Natural killer cell (primary cell): Measurements from ENCODE around the gene SLX9. TPM values are rescaled to one million over a fixed set of nuclear protein-coding genes. Genes with fewer than 3 reads are reported as not detected.

Experiments
- ATAC-seq, 3 donors: fragments of 150-1000 bp in 2 of 3; fragments of 200-7000 bp in 1 of 3; cut with Tn5 transposase; 1 replicate in 1 of 3; 2 replicates in 2 of 3; pipeline ENCODE4 v1.10.0; 2021; ENCODE audit warnings: mild to moderate bottlenecking in 2 of 3, moderate library complexity in 2 of 3
- DNase-seq, 2 donors: peaks; one replicate each; pipeline versions ENCODE4 v3.0.0 to v3.0.0-alpha.2; 2013 to 2021; ENCODE audit warnings: mixed read lengths in 1 of 2
- H3K27ac ChIP-seq: one replicate; pipeline ENCODE4 v1.5.1; 2013; ENCODE audit warnings: mild to moderate bottlenecking, low read length
- H3K27me3 ChIP-seq: one replicate; pipeline ENCODE4 v1.6.1; 2013; ENCODE audit warnings: low read length; ENCODE audit not compliant: control insufficient read depth, insufficient read depth
- H3K36me3 ChIP-seq: one replicate; pipeline ENCODE4 v1.6.1; 2013; ENCODE audit warnings: low read length; ENCODE audit not compliant: control insufficient read depth, insufficient read depth
- H3K4me1 ChIP-seq: one replicate; pipeline ENCODE4 v1.6.1; 2013; ENCODE audit warnings: low read length; ENCODE audit not compliant: control insufficient read depth, insufficient read depth
- H3K4me3 ChIP-seq: one replicate; pipeline ENCODE4 v1.5.1; 2013; ENCODE audit warnings: low read length
- H3K9me3 ChIP-seq: one replicate; pipeline ENCODE4 v1.6.1; 2013; ENCODE audit warnings: low read length; ENCODE audit not compliant: control insufficient read depth, insufficient read depth
- H3K27ac Mint-ChIP-seq, 2 donors: one replicate each; pipeline ENCODE4 v1.8.0; 2022; ENCODE audit warnings: mild to moderate bottlenecking in 2 of 2, mixed read lengths in 2 of 2, moderate library complexity in 1 of 2
- H3K27me3 Mint-ChIP-seq, 2 donors: one replicate each; pipeline ENCODE4 v1.8.0; 2022; ENCODE audit warnings: low read depth in 2 of 2, mixed read lengths in 2 of 2
- H3K36me3 Mint-ChIP-seq: one replicate; pipeline ENCODE4 v1.8.0; 2022; ENCODE audit warnings: mixed read lengths
- H3K4me1 Mint-ChIP-seq, 2 donors: one replicate each; pipeline ENCODE4 v1.8.0; 2022; ENCODE audit warnings: mixed read lengths in 2 of 2
- H3K4me3 Mint-ChIP-seq: one replicate; pipeline ENCODE4 v1.8.0; 2022; ENCODE audit warnings: mild to moderate bottlenecking, moderate library complexity, mixed read lengths
- H3K9me3 Mint-ChIP-seq, 2 donors: one replicate each; pipeline ENCODE4 v1.8.0; 2022; ENCODE audit warnings: mixed read lengths in 2 of 2
- WGBS: methylation state at CpG from one replicate; pipeline ENCODE4 v1.1.7; 2013; ENCODE audit warnings: missing lambda C conversion rate; ENCODE audit not compliant: insufficient coverage; 5-methylcytosine and 5-hydroxymethylcytosine counted together
- intact Hi-C: fragments of 100-400 bp; cut with micrococcal nuclease; formaldehyde crosslinking; loops from one replicate; pipeline ENCODE4 v1.14.2; 2022
- total RNA-seq, 4 donors: library from RNA; stranded (reverse); fragments of 120-200 nt in 1 of 4; gene quantifications; one replicate each; pipeline versions ENCODE4 v1.2.3 to v1.2.4, GENCODE V29; 2013 to 2022
- TF ChIP-seq, protein P1 (sequence below): fragments of 200-600 bp; IDR thresholded peaks from one replicate; pipeline ENCODE4 v1.8.0; 2022; ENCODE audit warnings: antibody characterized with exemption

The SLX9 gene
- total RNA-seq, 3 donors from 2014 or later (not counting 1 experiment from before 2014, with no cell fraction given), result 12.8 to 22.9 (median 20.0) TPM

DNA sequence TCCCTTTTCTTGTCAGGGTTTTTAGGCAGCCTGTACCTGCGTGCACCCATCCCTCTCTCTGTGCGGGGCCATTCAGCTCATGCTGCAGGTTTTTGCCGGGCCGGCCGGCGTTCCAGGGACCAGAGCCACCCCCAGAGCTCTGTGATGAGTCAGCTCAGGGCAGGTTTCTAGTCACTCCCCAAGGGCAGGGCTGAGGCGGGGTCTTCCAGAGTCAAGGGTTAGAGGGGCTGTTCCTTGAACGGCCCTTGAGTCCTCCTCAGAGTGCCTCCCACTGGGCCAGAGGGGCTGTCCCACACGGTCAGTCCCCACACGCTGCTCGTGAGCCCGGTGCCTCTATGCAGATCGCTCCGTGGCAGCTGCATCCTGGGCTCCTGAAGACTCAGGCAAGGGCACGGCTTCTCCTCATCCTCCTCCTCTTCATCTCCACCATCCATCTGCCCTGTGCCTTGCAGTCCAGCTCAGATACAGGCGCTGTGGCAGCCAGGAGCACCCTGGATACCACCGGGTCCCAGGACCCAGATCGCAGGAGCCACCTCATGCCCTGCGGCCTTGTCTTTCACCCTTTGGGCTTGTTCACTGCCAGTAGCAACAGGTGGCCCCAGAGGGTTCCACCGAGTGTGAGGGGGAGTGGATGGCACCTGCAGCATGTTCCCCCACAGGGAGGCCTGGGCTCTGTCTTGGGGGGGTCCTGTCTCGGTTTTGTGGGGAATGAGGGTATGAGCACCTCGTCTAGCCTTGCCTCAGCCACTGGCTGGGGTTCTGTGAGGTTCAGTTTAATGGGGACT is 17.4 kb downstream of the SLX9 start:
- Mint-ChIP-seq H3K36me3 (no peaks in the 10 kb centered on the region), H3K27me3 (no peaks in the 10 kb centered on the region), H3K4me1 (peaks cover 0 to 25% of the 10 kb centered on the region in 2 donors), H3K4me3 (no peak overlapping the region), H3K27ac (no peak overlapping the region), H3K9me3 (no peaks in the 10 kb centered on the region)
- TF ChIP-seq, protein P1, sequence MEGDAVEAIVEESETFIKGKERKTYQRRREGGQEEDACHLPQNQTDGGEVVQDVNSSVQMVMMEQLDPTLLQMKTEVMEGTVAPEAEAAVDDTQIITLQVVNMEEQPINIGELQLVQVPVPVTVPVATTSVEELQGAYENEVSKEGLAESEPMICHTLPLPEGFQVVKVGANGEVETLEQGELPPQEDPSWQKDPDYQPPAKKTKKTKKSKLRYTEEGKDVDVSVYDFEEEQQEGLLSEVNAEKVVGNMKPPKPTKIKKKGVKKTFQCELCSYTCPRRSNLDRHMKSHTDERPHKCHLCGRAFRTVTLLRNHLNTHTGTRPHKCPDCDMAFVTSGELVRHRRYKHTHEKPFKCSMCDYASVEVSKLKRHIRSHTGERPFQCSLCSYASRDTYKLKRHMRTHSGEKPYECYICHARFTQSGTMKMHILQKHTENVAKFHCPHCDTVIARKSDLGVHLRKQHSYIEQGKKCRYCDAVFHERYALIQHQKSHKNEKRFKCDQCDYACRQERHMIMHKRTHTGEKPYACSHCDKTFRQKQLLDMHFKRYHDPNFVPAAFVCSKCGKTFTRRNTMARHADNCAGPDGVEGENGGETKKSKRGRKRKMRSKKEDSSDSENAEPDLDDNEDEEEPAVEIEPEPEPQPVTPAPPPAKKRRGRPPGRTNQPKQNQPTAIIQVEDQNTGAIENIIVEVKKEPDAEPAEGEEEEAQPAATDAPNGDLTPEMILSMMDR, result no peak
- H3K36me3 ChIP-seq, result peaks cover 18% of the 10 kb centered on the region
- H3K27me3 ChIP-seq, result no peaks in the 10 kb centered on the region
- DNase-seq (no peak), ATAC-seq (no peak)
- no peak overlapping the region for H3K4me3 ChIP-seq
- intact Hi-C loops, result no loop called here
- 91% methylated on average over 22 of the region's 22 CpGs for whole genome bisulfite sequencing
- no peaks in the 10 kb centered on the region for H3K9me3 ChIP-seq
- H3K4me1 ChIP-seq, result peaks cover 7% of the 10 kb centered on the region
- H3K27ac ChIP-seq, result no peak overlapping the region

DNA sequence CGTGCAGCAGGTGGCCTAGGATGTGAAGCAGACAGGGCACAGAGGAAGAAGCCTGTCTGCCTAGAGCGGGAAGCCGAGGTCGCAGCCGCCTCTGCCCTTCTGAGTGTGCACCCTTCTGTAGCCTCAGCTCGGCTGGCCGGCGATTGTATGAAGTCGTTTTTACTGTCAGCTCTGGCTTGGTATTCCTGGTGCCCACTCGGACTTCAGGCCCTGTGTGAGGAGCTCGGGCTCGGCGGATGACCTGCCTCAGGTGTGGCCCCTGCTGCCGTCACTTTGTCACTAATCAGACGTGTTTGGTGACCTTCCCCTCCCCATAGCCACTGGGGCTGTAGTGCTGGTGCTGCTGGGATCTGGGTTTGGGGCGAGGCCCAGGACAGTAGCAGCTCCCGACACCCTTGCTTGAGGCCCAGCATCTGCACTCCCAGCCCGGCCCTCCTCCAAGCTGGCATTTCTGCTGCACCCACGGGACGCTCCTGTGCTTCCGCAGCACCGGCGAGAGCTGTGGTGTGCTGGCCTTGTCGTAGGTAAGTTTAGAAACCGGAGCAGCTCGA is 18.1 kb downstream of the SLX9 start:
- 94% methylated on average over 26 of the region's 26 CpGs for WGBS
- no peak overlapping the region for H3K4me3 ChIP-seq
- H3K4me1 Mint-ChIP-seq, result peaks cover 0 to 21% of the 10 kb centered on the region in 2 donors
- H3K4me3 Mint-ChIP-seq, result no peak overlapping the region
- ATAC-seq (no peak), DNase-seq (no peak)
- H3K4me1 ChIP-seq, result peaks cover 1% of the 10 kb centered on the region
- H3K27me3 ChIP-seq, result no peaks in the 10 kb centered on the region
- no peaks in the 10 kb centered on the region for H3K36me3 Mint-ChIP-seq
- no peaks in the 10 kb centered on the region for H3K9me3 ChIP-seq
- TF ChIP-seq, protein P1, result no peak
- no peak overlapping the region for H3K27ac ChIP-seq
- intact Hi-C loops, result no loop called here
- H3K27ac Mint-ChIP-seq, result no peak overlapping the region
- peaks cover 22% of the 10 kb centered on the region for H3K36me3 ChIP-seq
- H3K9me3 Mint-ChIP-seq, result no peaks in the 10 kb centered on the region
- no peaks in the 10 kb centered on the region for H3K27me3 Mint-ChIP-seq

DNA sequence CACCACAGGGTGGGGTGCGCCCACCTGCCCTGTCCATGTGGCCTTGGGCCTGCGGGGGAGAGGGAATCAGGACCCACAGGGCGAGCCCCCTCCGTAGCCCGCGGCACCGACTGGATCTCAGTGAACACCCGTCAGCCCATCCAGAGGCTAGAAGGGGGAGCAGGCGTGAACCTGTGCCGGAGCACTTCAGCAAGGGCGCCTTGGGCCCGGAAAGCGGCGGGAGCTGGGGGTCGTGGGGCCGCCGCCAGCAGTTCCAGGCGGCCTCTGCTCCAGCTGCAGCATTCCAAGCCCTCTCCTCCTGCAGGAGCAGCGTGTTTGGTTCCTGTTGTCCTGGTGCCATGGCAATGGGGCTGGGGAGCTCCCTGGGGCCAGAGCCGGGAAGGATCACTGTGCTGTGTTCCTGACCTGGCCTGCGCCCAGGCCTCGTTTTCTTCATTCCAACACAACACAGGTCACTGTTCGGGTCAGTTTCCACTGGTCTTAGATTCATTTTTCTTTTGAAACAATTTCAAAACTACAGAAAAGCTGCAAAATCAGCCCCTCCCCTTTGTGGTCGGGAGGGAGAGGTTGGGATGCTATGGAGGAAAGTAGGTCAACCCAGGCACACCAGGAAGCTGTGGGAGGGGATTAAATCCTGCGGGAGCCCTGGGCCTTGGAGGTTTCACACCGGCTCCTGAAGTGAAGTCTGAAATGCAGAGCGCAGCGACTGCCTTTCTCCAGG is 18.8 kb downstream of the SLX9 start:
- WGBS, result 89% methylated on average over 28 of the region's 28 CpGs
- H3K27me3 Mint-ChIP-seq, result no peaks in the 10 kb centered on the region
- no peaks in the 10 kb centered on the region for H3K36me3 Mint-ChIP-seq
- no peak overlapping the region for H3K27ac Mint-ChIP-seq
- intact Hi-C loops, result no loop called here
- Histone ChIP-seq H3K36me3 (peaks cover 22% of the 10 kb centered on the region), H3K27ac (no peak overlapping the region), H3K4me1 (no peaks in the 10 kb centered on the region), H3K27me3 (no peaks in the 10 kb centered on the region), H3K4me3 (no peak overlapping the region), H3K9me3 (no peaks in the 10 kb centered on the region)
- H3K4me3 Mint-ChIP-seq, result no peak overlapping the region
- H3K4me1 Mint-ChIP-seq, result peaks cover 4 to 24% of the 10 kb centered on the region in 2 donors
- ATAC-seq (no peak), DNase-seq (no peak)
- H3K9me3 Mint-ChIP-seq, result no peaks in the 10 kb centered on the region
- TF ChIP-seq, protein P1, result no peak
